Rectal smooth muscle tissue (tissue), 1 donor: ENCODE data around the gene UNC5C.

Experiments
- H3K27ac ChIP-seq: one replicate; pipeline ENCODE4 v1.7.0; 2013; ENCODE audit warnings: low read depth, low read length, inconsistent platforms
- H3K27me3 ChIP-seq: one replicate; pipeline ENCODE4 v1.7.0; 2013; ENCODE audit warnings: low read length; ENCODE audit not compliant: control insufficient read depth, insufficient read depth
- H3K36me3 ChIP-seq: one replicate; pipeline ENCODE4 v1.7.0; 2013; ENCODE audit warnings: low read length; ENCODE audit not compliant: control insufficient read depth, insufficient read depth
- H3K4me1 ChIP-seq: one replicate; pipeline ENCODE4 v1.7.0; 2013; ENCODE audit warnings: low read length; ENCODE audit not compliant: control insufficient read depth, insufficient read depth
- H3K4me3 ChIP-seq: one replicate; pipeline ENCODE4 v1.7.0; 2013; ENCODE audit warnings: low read length
- H3K9ac ChIP-seq: one replicate; pipeline ENCODE4 v1.7.0; 2013; ENCODE audit warnings: low read length

UNC5C gene

DNA sequence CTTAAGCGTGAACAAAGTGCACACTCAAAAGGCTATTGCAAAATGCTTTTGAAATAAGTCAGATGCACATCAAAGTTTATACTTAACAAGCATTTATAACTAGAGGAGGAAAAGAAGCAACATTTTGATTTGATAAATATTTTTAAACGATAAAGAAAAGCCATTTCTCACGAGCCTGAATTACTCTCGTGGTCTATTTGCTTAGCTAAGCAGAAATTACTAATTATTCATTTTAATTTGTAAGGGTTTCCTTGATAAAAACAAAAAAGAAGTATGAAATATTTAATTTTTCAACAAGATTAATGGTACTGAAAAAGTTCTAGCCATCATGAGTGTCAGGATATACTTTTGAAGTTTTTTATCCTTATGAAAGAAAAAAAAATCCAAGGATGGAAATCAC, 78.2 kb downstream of the UNC5C start:
- Histone ChIP-seq H3K27me3 (no peaks in the 10 kb centered on the region), H3K27ac (no peak overlapping the region)

DNA sequence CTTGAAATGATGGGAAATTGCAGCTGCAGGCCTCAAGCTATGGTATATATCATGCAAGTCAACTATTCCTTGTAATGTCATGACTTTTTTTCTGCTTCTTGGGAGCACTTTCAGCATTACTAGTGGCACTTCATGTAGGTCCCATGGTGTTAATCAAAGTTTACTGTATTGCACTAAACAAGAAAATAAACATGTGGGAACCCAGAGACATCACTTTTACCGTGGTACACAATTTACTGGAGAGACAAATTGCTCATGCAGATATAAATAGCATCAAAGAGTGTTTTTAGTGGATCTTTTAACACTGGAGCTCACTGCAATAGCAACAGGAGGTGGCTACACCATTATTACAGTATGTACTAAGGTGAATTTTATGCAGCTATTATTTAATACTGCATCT, 79.2 kb downstream of the UNC5C start:
- no peak overlapping the region for H3K9ac ChIP-seq
- H3K36me3 ChIP-seq = no peaks in the 10 kb centered on the region
- no peak overlapping the region for H3K27ac ChIP-seq
- H3K27me3 ChIP-seq = no peaks in the 10 kb centered on the region
- no peak overlapping the region for H3K4me3 ChIP-seq
- no peaks in the 10 kb centered on the region for H3K4me1 ChIP-seq

More for the DNA sequence above, 78.2 kb downstream of the UNC5C start:
- H3K4me3 ChIP-seq = no peak overlapping the region
- H3K9ac ChIP-seq = no peak overlapping the region
- H3K4me1 ChIP-seq = no peaks in the 10 kb centered on the region
- H3K36me3 ChIP-seq = no peaks in the 10 kb centered on the region

DNA sequence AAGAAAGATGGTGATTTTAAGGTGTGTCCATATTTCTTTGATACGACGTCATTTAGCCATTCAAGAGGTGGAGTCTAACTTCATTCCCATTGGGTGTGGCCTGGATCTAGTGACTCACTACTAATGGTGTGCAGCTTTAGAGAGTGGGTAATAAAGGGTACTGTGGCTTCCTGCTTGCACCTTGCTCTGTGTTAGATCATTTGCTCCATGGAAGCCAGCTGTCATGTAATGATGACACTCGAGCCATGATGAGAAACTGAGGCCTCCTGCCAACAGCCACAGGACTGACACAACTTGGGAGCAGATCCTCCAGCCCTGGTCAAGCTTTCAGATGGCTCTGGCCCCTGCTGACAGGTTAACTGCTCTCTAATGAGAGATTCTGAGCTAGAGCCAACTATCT, 82.0 kb downstream of the UNC5C start:
- Histone ChIP-seq H3K27ac (no peak overlapping the region), H3K27me3 (no peaks in the 10 kb centered on the region), H3K4me1 (no peaks in the 10 kb centered on the region), H3K36me3 (no peaks in the 10 kb centered on the region), H3K9ac (no peak overlapping the region), H3K4me3 (no peak overlapping the region)

DNA sequence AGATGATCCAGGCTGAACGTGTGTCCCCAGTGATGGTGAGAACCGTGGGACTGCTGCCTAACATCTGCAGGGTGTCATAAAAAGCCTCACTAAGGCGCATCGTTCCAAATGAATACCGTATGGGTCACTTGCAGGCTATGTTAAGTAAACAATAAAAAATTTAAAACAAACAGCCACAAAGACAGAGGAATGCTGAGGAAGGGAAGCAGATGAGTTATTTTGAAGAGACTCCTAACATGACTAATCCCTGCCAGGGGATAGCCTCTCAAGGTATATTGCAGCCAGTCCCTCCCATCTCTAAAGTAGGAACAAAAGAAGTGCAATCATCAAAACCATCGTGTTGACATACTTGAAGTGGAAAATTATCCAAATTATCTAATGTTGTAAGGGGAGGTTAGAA, 83.8 kb downstream of the UNC5C start:
- no peaks in the 10 kb centered on the region for H3K36me3 ChIP-seq
- no peak overlapping the region for H3K27ac ChIP-seq
- H3K9ac ChIP-seq = no peak overlapping the region
- no peaks in the 10 kb centered on the region for H3K27me3 ChIP-seq
- no peaks in the 10 kb centered on the region for H3K4me1 ChIP-seq
- no peak overlapping the region for H3K4me3 ChIP-seq

DNA sequence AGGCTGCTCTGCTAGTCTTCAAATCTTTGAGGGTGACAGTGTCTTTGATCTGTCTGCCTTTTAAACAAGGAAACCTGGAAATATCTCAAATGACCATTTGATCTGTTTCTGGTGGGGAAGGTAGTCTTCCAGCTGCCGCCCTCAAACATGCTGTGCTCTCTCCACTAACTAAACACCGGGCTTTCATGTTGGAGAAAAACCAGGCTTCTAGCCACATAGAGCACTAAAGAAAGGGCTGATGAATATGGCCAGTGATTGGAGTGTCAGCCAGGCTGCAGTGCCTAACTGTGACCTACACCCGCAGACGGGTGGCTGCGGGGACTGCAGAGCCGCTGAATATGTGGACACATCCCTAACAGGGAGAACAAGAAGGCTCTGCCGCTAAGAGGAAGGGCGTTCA, 85.9 kb downstream of the UNC5C start:
- Histone ChIP-seq H3K36me3 (no peaks in the 10 kb centered on the region), H3K27me3 (no peaks in the 10 kb centered on the region), H3K27ac (no peak overlapping the region), H3K4me3 (no peak overlapping the region), H3K4me1 (no peaks in the 10 kb centered on the region), H3K9ac (no peak overlapping the region)

DNA sequence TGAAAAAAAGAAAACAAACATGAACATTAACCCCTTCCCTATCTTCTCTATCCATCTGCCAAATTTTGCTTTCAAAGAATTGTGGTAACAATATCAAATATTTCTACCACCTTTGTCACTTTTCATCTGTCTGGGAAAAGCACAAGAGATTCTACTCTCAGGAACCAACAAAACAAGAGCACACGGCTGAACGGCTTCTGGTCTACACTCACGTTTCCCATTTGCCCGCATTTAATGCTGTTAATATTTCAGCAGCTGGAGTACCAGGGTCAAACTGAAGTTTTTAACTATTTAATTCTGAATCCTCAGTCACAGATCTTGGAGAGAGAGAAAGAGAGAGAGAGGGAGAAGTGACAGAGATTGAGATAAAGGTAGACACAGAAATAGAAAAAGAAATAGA, 91.4 kb downstream of the UNC5C start:
- Histone ChIP-seq H3K4me1 (no peaks in the 10 kb centered on the region), H3K36me3 (no peaks in the 10 kb centered on the region), H3K27ac (no peak overlapping the region)

DNA sequence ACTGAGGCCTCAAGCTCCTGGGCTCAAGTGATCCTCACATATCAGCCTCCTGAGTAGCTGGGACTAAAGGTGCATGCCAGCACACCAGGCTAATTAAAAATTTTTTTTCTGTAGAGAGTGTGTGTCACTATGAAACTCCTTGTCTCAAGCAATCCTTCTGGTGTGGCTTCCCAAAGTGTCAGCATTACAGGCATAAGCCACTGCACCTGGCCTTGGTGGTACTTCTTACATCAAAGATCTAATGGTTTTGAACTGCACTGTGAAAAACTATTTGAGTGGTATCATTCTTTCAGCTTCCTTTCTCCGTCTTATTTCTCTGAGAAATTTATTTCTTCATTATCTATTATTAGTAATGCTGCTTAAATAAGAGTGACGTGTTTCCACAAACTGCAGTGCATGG, 98.5 kb downstream of the UNC5C start:
- Histone ChIP-seq H3K4me1 (no peaks in the 10 kb centered on the region), H3K36me3 (no peaks in the 10 kb centered on the region), H3K27me3 (no peaks in the 10 kb centered on the region), H3K9ac (no peak overlapping the region), H3K4me3 (no peak overlapping the region), H3K27ac (no peak overlapping the region)

More for the DNA sequence above, 91.4 kb downstream of the UNC5C start:
- Histone ChIP-seq H3K27me3 (no peaks in the 10 kb centered on the region), H3K9ac (no peak overlapping the region), H3K4me3 (no peak overlapping the region)

DNA sequence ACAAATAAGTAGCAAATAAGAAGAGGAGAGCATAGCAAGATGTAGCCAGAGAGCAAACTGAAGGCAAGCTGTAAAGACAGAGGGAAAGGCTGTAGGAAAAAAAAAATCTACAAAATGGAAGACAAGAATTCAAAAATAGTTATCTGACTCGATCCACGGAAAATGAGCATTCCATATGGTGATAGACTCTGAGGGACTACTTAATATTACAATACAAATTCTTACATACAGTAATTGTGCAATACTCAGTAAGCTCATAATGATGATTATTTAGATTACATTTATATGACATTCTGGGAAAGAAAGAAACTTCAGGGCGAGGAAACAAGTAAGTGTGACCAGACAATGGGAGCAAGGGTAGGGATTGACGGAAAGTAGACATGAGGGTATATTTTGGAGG, 102.6 kb downstream of the UNC5C start:
- Histone ChIP-seq H3K9ac (no peak overlapping the region), H3K36me3 (no peaks in the 10 kb centered on the region), H3K4me3 (no peak overlapping the region), H3K27ac (no peak overlapping the region), H3K27me3 (no peaks in the 10 kb centered on the region), H3K4me1 (no peaks in the 10 kb centered on the region)

DNA sequence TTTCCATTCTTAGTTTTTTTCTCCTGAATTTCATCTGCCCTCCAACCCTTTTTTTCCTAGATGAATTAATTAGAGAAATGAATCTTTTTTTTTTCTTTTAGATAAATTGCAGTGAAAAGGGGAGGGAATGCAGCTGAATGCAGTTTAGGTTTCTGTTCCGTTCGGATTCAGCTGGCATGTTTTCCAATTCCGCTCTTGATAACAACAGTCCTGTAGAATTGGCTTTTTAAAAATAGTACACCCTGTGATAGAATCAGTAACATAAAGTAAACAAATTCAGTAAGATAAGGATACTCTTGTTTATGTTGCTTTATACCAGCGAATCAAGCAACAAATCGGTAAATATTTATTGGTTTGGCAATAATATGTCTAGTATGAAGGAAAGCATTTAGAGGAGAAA, 103.5 kb downstream of the UNC5C start:
- Histone ChIP-seq H3K27ac (no peak overlapping the region), H3K4me1 (no peaks in the 10 kb centered on the region), H3K4me3 (no peak overlapping the region), H3K9ac (no peak overlapping the region), H3K36me3 (no peaks in the 10 kb centered on the region), H3K27me3 (no peaks in the 10 kb centered on the region)

DNA sequence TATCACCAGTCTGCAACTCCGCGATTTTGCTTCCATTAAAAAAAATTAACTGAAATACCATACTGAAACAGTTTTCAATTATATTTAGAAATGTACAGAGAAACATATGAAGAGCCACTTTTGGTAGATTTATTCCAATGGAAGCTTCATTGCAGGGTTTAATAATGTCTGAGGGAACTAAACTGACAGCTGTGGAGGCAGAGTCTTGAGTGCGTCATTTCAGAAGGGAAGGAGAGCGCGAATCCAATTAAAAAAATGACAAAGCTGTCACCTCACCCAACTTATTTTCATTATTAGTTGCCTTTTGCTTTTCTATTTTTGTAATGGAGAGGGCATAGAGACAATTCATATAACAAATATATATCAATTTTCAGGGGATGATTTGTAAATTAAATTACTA, 104.0 kb downstream of the UNC5C start:
- no peaks in the 10 kb centered on the region for H3K36me3 ChIP-seq
- no peak overlapping the region for H3K27ac ChIP-seq
- H3K4me3 ChIP-seq = no peak overlapping the region
- H3K9ac ChIP-seq = no peak overlapping the region
- H3K27me3 ChIP-seq = no peaks in the 10 kb centered on the region
- H3K4me1 ChIP-seq = no peaks in the 10 kb centered on the region

DNA sequence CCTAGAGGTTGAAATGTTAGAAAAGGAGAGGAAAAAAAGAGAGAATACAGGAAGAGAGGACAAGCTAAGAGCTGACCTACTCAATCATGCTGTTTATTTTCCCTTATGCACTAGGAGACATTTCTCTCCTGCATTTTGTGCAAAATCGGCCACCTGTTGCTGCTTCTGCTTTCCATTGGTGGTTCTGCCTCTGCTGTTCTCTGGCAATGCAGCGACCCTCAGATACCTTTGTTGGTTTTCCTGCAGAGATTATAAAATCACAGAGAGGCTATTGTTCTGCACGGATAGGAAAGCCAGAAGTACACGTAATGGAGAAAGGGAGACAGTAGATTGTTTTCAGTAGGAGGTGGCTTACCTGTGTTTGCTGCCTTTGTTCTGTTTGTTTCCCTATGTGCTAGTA, 108.9 kb downstream of the UNC5C start:
- Histone ChIP-seq H3K27ac (no peak overlapping the region), H3K4me1 (no peaks in the 10 kb centered on the region), H3K9ac (no peak overlapping the region), H3K4me3 (no peak overlapping the region), H3K36me3 (no peaks in the 10 kb centered on the region), H3K27me3 (no peaks in the 10 kb centered on the region)

DNA sequence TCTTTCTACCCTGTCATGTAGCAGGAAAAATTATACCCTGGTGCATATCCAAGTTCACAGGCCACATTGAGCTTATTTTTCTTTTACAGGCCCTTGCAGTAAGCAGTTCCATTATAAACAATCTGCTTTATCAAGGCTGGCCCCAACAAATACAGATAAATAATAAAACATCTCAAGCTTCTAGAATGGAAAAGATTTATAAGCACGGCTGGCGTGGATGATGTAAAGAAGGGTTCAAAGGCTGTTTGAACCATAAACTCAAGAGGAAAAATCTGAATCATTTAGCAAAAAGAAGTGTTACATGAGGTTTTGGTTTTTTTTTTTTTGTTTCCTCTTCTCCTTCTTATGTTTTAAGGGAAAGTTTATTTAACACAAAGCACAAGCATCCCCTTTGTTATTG, 109.7 kb downstream of the UNC5C start:
- H3K4me1 ChIP-seq = no peaks in the 10 kb centered on the region
- no peak overlapping the region for H3K4me3 ChIP-seq
- H3K36me3 ChIP-seq = no peaks in the 10 kb centered on the region
- H3K27me3 ChIP-seq = no peaks in the 10 kb centered on the region
- no peak overlapping the region for H3K27ac ChIP-seq
- no peak overlapping the region for H3K9ac ChIP-seq

DNA sequence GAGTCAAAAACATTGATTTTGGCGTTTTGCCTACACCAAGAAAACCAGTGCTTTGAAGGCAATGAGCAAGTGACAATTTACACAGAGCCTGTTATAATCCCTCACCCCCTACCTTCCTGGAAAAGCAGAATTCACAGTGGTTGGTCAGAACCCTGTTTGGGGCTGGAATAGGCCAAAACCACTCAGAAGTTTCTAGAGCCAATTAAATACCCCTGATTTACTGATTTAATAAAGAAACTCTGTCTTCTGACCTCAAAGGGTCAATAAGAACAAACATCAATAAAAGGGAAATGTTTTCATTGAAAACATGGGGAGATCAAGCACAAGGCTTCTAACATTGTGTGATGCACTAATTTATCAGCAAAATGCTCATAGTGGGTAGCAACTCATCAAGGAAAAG, 116.3 kb downstream of the UNC5C start:
- H3K4me3 ChIP-seq = no peak overlapping the region
- H3K36me3 ChIP-seq = no peaks in the 10 kb centered on the region
- H3K4me1 ChIP-seq = no peaks in the 10 kb centered on the region
- no peak overlapping the region for H3K9ac ChIP-seq
- H3K27me3 ChIP-seq = no peaks in the 10 kb centered on the region
- H3K27ac ChIP-seq = no peak overlapping the region

DNA sequence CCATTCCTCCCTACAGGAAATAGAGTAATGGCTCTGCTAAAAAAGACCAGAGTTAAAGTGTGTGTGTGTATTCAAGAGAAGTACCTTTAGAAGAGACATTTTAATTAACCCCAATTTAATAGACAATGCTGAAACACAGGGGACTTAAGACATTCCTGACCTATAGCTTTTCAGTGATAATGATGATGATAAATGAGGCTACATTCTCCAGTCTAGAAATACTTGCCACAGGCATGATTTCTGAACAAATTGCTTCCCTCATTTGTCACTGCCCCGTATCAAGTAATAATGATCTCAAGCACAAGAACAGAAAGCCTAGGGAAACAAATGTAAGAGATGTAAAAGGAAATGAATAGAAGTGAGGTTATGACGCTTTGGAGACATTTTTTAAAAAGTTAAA, 117.1 kb downstream of the UNC5C start:
- Histone ChIP-seq H3K4me3 (no peak overlapping the region), H3K27me3 (no peaks in the 10 kb centered on the region), H3K27ac (no peak overlapping the region), H3K4me1 (no peaks in the 10 kb centered on the region), H3K9ac (no peak overlapping the region), H3K36me3 (no peaks in the 10 kb centered on the region)
